ENCODE results near the gene DENND1C.
"Not testable (repeated sequence)": the region's sequence is repeated elsewhere in the genome, so short reads cannot be mapped to it uniquely, and the experiment has no call there.

DENND1C gene

GRCh38 chr19:6452223-6452614 lies 29.4 kb downstream of the DENND1C start:
- DNase-seq, result no peak

- no peak for DNase-seq
Observed at GRCh38 chr19:6451583-6452222, 29.9 kb downstream of the DENND1C start.

- DNase-seq, result no peak
Observed at GRCh38 chr19:6450166-6450565, 31.4 kb downstream of the DENND1C start.

- no peak for DNase-seq
Observed at GRCh38 chr19:6448045-6448444, 33.5 kb downstream of the DENND1C start.

GRCh38 chr19:6446452-6446851 lies 35.1 kb downstream of the DENND1C start:
- no peak for DNase-seq

GRCh38 chr19:6443986-6444385 lies 37.6 kb downstream of the DENND1C start:
- no peak for DNase-seq

- no peak for DNase-seq
Observed at GRCh38 chr19:6442087-6442688, 39.4 kb downstream of the DENND1C start.

- DNase-seq, result no peak
Observed at GRCh38 chr19:6440905-6441304, 40.7 kb downstream of the DENND1C start.

- no peak for DNase-seq
Observed at GRCh38 chr19:6439743-6440142, 41.8 kb downstream of the DENND1C start.

- DNase-seq, result no peak
Observed at GRCh38 chr19:6433663-6434062, 47.9 kb downstream of the DENND1C start, which contains the start of gene SLC25A41. SLC25A41 (minus strand) TSS chr19:6433763; CDS start chr19:6433693, 70 bp downstream.

- DNase-seq, result no peak
Observed at GRCh38 chr19:6433165-6433564, 48.4 kb downstream of the DENND1C start.

GRCh38 chr19:6431891-6432290 lies 49.7 kb downstream of the DENND1C start:
- DNase-seq, result no peak

GRCh38 chr19:6429419-6430221 lies 52.0 kb downstream of the DENND1C start:
- peak; percentile 1 for DNase-seq

- not testable (repeated sequence) for DNase-seq
Observed at GRCh38 chr19:6428692-6429418, 52.7 kb downstream of the DENND1C start.

GRCh38 chr19:6427131-6427530 lies 54.5 kb downstream of the DENND1C start:
- no peak for DNase-seq

- peak; percentile 12 for DNase-seq
Observed at GRCh38 chr19:6425732-6426620, 55.6 kb downstream of the DENND1C start.

GRCh38 chr19:6424939-6425731 lies 56.5 kb downstream of the DENND1C start:
- DNase-seq, result peak; percentile 100

GRCh38 chr19:6424195-6424938 lies 57.2 kb downstream of the DENND1C start, which contains the start of gene KHSRP:
KHSRP (minus strand) TSS chr19:6424811; CDS start chr19:6424701, 110 bp downstream.
- DNase-seq, result peak; percentile 1

- DNase-seq, result peak; percentile 44
Observed at GRCh38 chr19:6423499-6424194, 57.9 kb downstream of the DENND1C start.

Measured in OCI-M1 (cell line).